Measurements from ENCODE around the gene SUPT20HL1.
"Not testable (repeated sequence)": the region's sequence is repeated elsewhere in the genome, so short reads cannot be mapped to it uniquely, and the experiment has no call there.

The SUPT20HL1 gene

DNA sequence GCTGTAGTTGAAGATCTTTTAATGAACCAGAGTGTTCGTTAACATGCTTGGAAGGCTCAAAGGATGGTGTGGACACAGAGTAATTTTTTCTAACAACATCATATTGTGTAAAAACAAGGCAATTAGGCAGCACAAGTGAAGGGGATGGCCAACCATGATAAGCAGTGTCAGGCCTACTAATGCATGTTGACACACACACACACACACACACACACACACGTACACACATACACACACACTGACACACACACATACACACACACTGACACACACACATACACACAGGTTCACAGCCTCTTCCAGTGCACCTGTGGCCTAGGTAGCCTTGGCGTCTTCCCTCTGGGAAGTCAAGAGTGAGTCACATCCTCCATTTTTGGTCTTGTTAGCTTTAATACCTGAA, at the start of gene SUPT20HL1:
Gene SUPT20HL1 (plus strand): TSS at position 368 of the 400 bp plus-strand sequence. CDS start 2,122 bp downstream, outside the sequence.
- no peak for DNase-seq

DNA sequence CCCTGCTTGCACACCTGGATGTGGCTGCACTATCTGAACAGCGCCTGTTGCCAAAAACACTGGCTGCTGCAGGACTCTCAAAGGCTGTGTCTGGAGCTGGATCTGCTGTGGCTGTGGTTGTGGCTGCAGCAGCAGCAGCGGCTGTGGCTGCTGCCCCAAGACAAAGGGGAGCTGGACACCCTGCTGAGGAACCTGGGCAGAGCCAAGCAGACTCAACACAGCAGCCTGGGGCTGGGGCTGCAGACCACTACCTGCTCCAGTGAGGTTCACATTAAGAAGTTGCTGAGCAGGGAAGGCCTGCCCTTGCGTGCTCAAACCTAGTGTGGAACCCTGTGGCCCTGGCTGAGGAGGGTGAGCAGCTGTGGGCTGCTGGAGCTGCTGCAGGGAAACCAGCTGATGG, 49.5 kb upstream of the SUPT20HL1 start:
- peak; percentile 13 for DNase-seq

DNA sequence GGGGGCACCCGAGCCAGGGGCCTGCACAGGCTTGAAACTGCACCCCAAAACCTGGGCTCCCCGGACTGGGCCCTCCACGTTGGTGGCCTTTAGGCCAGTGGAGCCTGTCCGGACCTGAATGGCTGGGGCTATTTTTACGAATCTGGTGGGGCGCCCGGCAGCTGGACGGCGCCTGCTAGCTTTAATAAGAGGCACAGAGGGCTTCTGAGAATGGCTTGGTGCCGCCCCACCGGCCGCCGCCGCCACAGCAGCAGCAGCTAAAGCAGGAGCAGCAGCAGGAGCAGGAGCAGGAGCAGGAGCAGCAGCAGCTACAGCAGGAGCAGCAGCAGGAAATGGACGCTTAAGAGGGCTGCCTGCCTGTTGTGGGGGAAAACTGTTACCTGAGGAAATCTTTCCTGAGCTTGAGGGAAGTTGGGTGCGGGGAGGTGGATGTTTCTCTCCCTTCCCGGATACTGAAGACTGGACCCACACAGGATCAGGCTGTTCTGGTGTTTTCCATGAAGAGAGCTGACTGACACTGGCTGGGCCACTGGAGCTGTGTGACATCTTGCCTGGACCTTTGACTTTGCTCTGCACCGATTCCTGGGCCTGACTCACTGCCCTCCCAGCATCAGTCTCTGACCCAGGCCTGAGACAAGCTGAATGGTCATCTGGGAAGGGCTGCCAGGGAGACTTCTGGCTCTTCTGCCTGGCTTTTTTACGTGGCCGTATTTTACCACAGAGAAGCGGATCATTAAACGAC, 48.8 kb upstream of the SUPT20HL1 start:
- DNase-seq, result not testable (repeated sequence)

DNA sequence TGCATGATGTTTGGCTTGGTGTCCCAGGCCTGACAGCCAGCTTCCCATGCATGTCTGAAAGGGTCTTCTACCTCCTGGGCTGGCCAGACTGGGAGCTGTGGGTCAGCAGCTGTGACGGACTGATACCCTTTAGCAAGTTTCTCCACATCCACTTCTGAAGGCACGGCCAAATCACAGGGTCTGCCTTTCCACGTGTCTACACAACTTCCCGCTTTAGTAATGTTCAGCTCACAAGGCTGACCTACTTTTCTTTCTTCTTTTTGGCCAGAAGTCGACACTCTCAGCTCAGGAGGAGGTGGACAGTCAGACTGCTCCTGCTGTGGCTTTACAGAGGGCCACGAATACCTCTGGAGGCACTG, 48.2 kb upstream of the SUPT20HL1 start:
- DNase-seq, result not testable (repeated sequence)

DNA sequence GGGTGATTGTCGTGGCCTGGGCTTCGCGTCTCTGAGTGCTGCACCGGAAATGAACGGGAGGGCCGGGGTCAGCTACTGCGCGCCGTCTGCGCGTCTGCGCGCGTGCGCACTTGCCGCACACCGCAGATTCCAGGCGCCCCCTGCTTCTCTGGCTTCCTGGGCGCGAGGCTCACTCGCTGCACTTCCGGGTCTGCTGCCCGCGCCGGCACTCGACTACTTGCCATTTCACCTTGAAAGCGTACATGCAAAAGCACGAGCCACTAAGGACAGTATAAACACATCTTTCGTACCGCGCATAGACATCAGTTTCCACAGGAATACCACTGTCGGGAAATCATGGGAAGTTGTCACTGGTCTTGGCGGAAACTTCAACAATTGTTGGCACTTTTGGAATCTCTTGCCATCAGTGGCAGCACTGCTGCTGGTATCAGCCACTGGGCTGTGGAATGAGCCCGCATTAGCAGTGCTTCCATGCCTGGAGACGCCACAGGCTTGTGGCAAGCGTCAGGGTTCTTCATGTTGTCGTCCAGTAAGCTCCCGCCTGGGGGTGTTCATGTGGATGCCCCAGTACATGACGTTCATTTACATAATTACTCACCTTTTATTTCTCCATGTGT, 46.3 kb upstream of the SUPT20HL1 start, which contains the start of gene SUPT20HL2:
Gene SUPT20HL2 (minus strand): TSS at position 51 of the 617 bp plus-strand sequence. CDS start 754 bp downstream, outside the sequence.
- no peak for DNase-seq

DNA sequence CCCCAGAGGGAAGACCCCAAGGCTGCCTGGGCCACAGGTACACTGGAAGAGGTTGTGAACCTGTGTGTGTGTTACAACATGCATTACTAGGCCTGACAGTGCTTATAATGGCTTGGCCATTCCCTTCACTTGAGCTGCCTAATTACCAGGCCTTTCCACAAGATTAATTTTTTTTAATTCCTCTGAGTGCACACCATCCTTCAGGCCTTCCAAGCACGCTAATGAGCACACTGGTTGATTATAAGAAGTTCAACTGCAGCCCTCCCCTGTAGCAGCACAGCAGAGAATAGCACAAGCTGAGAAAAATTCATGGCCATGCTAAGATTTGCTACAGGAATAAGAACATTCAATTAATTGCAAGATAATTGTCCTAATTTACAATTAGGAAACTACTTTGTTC, 44.3 kb upstream of the SUPT20HL1 start:
- no peak for DNase-seq

DNA sequence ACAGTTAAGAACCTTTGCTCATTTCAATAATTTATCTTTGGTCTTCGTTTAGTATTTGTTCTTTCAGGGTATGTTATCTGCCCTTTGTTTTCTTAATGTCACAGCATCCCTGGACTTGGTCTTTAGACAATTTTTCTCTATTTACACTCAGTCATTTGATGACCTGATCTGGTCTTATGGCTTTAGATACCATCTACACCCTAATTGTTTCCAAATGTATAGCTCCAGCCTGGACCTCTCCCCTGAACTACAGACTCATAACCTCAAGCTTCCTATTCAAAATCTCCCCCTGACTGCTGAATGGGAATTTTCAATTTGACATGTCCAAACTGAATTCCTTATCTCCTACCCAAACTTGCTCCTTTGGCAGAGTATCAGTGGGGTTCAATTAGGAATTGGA, 42.9 kb upstream of the SUPT20HL1 start:
- no peak for DNase-seq

GRCh38 chrX:24321741-24322395, 38.6 kb upstream of the SUPT20HL1 start:
- no peak for DNase-seq

DNA sequence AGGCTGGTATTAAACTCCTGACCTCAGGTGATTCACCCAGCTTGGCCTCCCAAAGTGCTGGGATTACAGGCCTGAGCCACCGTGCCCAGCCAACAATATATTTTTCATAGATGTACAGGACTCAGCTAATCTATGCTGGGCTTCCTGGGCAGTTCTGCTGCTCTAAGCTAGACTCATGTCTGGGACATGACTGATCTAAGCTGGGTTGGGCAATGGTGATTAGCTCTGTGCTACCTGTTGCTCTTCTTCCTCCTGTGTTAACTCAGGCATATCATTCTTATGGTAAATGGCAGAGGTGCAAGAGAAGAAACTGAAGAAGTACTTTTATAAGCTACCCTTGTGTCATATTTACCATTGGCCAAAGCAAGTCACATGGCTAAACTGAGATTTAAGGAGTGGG, 35.2 kb upstream of the SUPT20HL1 start:
- no peak for DNase-seq

DNA sequence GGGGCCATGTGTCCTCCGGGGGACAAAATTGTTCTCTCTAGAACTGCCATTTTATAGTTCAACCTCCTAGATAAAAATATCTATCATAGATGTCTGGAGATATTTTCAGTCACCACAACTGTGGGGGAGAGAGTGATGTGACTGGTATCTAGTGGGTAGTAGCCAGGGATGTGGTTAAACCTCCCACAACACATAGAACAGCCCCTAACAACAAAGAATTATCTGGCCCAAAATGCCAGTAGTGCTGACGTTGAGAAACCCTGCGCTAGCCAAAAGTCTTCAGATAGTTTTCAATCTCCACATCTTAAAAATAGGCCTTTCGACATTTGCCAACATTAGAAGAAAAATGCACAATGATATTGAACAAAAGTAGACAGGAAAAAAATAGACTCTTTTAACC, 27.6 kb upstream of the SUPT20HL1 start:
- DNase-seq, result no peak

GRCh38 chrX:24333371-24333770, 27.1 kb upstream of the SUPT20HL1 start:
- no peak for DNase-seq

GRCh38 chrX:24334461-24334860, 26.0 kb upstream of the SUPT20HL1 start:
- no peak for DNase-seq

DNA sequence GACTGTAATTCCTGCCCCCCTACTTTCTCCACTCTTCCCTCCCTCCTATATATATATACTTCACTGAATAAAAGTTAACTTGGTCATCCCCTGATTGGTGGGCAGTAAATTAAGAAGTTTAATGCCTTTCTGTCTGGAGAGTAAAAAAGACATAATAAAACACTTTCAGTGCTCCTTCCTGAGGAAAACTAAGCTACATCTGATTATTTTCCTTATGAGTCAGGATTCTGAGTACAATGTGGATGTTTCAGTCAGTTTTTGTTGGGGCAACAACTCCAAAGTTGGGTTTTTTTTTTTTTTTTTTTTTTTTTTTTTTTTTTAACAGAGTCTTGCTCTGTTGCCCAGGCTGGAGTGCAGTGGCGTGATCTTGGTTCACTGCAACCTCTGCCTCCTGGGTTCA, 24.6 kb upstream of the SUPT20HL1 start:
- no peak for DNase-seq

DNA sequence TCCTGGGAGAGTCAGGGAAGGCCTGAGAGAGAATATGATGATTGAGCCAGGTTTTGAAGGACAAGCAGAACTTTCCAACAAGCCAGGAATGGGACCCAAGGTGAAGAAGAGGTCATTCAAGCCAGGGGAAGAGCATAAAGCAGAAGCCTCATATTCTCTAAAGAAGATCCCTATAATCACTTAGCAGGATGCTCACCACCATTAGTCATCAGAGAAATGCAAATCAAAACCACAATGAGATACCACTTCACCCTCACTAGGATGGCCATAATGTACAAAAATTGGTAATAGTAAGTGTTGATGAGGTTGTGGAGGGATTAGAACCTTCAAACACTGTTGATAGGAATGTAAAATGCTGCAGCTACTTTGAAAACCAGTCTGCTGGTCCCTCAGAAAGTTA, 20.5 kb upstream of the SUPT20HL1 start:
- DNase-seq, result no peak

- DNase-seq, result no peak
Observed at GRCh38 chrX:24340501-24340900, 19.9 kb upstream of the SUPT20HL1 start.

DNA sequence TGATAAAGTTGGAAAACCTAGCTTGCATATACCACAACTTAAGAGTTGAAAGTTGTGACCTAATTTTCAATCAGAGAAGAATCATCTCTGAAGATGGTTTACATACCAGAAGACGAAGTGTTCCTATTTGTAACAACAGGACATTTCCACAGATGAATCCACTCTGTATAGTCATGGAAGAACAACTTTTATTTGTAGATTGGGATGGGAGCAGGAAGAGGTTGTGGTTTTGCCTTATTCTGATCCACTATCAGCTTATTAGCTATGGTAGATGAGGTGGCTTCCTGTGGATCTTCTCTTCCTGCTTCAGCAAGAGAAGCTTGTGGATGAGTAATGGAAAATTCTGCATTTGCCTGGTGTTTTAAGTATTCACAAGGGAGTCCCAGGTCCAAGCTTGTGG, 18.6 kb upstream of the SUPT20HL1 start:
- no peak for DNase-seq

GRCh38 chrX:24343719-24344118, 16.7 kb upstream of the SUPT20HL1 start:
- no peak for DNase-seq

GRCh38 chrX:24347881-24348280, 12.6 kb upstream of the SUPT20HL1 start:
- DNase-seq, result no peak

DNA sequence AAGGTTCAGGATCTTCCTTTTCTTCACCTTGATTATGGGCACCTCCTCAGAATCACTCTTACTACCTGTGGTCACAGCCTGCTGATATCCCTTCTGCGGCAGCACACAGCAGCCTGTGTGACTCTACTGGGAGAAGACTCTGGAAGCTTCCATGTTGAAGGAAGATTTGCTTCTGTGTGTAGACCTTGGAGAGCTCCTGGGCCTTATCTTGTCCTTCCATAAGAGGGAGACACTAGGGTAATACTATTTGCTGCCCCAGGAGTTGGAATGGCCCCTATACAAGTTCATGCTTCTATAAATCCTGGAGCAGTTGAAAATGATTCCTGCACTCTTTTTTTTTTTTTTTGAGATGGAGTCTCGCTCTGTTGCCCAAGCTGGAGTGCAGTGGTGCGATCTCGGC, 10.2 kb upstream of the SUPT20HL1 start:
- DNase-seq, result no peak

GRCh38 chrX:24355095-24355494, 5.3 kb upstream of the SUPT20HL1 start:
- DNase-seq, result no peak

- no peak for DNase-seq
Observed at GRCh38 chrX:24357106-24357505, 3.3 kb upstream of the SUPT20HL1 start.

DNA sequence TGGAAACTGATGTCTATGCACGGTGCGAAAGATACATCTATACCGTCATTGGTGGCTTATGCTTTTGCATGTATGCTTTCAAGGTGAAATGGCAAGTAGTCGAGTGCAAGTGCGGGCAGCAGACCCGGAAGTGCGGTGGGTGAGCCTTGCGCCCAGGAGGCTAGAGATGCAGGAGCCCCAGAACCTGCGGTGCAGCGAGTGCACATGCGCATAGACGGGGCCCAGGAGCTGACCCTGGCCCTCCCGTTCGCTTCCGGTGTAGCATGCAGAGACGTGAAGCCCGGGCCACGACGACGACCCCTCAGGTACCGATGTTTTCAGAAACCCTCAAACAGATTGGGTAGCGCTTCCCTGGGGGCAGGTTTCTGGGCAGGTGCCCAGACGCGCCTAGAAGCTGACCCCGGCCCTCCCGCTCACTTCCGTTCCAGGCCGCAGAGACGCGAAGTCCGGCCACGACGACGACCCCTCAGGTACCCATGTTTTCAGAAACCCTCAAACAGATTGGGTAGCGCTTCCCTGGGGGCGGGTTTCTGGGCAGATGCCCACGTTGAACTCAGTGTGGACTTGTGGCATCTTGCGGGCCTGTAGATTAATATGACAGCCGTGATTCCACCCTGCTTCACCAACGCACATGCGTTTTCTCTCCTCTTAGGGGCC, 1.8 kb downstream of the SUPT20HL1 start:
- not testable (repeated sequence) for DNase-seq

- DNase-seq, result not testable (repeated sequence)
Observed at GRCh38 chrX:24363432-24364181, 3.2 kb downstream of the SUPT20HL1 start.

Measured in NCI-H2107 (cell line).